HCT116 (cell line): Measurements from ENCODE around the gene TNIK.

Experiments
- EZH2phosphoT487 ChIP-seq: fragments of 200-600 bp; IDR thresholded peaks from 2 replicates; pipeline ENCODE4 v1.6.1; 2018; ENCODE audit warnings: antibody characterized with exemption, borderline replicate concordance
- POLR2A ChIP-seq: IDR thresholded peaks from 2 replicates; pipeline ENCODE4 v1.7.0; 2011; ENCODE audit warnings: borderline replicate concordance; ENCODE audit not compliant: insufficient read depth, insufficient read length; ENCODE audit errors: extremely low read depth
- ZNF274 ChIP-seq: fragments of 200-500 bp; sonication (Bioruptor generic); IDR thresholded peaks from 2 replicates; pipeline ENCODE4 v1.6.1; 2014; ENCODE audit warnings: mild to moderate bottlenecking, low read depth, low read length, inconsistent platforms
- TF ChIP-seq, protein P1 (sequence below), 3 experiments: fragments of 200-600 bp in 1 of 3; sonication (generic) in 1 of 3; IDR thresholded peaks in 2 of 3; conservative IDR thresholded peaks in 1 of 3; 2 replicates each; pipeline ENCODE4 v1.5.1; 2012 to 2017; ENCODE audit warnings: low read depth in 2 of 3, low read length in 2 of 3, antibody characterized with exemption in 1 of 3, borderline replicate concordance in 1 of 3, control low read depth in 1 of 3, mild to moderate bottlenecking in 1 of 3, mixed read lengths in 1 of 3, mixed run types in 1 of 3, moderate library complexity in 1 of 3; ENCODE audit not compliant: insufficient read depth in 1 of 3
- TF ChIP-seq, protein P2 (sequence below): IDR thresholded peaks from 2 replicates; pipeline ENCODE4 v1.6.1; 2012; ENCODE audit warnings: low read depth

DNA sequence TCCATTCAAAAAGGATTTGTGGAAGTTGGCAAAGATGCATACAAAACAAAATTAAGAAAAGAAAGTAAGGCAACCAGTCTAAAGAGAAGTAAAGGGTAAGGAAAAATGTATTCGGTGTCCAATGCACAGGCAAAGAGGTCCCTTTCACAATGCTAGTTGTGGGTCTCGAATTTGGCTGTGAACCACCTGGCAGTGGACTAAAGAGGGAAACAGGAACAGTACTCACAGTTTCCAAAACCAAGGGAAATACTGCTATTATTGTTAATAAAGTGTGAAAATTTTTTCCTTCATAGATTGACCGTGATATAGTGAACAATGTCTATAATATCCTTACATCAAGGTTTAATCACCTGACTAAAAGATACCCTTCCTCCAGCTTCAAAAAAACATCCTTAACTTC is 57.9 kb downstream of the TNIK start:
- TF ChIP-seq, protein P1, sequence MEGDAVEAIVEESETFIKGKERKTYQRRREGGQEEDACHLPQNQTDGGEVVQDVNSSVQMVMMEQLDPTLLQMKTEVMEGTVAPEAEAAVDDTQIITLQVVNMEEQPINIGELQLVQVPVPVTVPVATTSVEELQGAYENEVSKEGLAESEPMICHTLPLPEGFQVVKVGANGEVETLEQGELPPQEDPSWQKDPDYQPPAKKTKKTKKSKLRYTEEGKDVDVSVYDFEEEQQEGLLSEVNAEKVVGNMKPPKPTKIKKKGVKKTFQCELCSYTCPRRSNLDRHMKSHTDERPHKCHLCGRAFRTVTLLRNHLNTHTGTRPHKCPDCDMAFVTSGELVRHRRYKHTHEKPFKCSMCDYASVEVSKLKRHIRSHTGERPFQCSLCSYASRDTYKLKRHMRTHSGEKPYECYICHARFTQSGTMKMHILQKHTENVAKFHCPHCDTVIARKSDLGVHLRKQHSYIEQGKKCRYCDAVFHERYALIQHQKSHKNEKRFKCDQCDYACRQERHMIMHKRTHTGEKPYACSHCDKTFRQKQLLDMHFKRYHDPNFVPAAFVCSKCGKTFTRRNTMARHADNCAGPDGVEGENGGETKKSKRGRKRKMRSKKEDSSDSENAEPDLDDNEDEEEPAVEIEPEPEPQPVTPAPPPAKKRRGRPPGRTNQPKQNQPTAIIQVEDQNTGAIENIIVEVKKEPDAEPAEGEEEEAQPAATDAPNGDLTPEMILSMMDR (IDR thresholded peaks at IDR 0.05 in 2 of 3, conservative IDR thresholded peaks at IDR 0.05 in 1 of 3; ENCODE audit: borderline replicate concordance in 1 of 3, insufficient read depth in 1 of 3, low read depth in 2 of 3, low read length in 2 of 3): no peak
- no peak for TF ChIP-seq POLR2A
- TF ChIP-seq, protein P2, sequence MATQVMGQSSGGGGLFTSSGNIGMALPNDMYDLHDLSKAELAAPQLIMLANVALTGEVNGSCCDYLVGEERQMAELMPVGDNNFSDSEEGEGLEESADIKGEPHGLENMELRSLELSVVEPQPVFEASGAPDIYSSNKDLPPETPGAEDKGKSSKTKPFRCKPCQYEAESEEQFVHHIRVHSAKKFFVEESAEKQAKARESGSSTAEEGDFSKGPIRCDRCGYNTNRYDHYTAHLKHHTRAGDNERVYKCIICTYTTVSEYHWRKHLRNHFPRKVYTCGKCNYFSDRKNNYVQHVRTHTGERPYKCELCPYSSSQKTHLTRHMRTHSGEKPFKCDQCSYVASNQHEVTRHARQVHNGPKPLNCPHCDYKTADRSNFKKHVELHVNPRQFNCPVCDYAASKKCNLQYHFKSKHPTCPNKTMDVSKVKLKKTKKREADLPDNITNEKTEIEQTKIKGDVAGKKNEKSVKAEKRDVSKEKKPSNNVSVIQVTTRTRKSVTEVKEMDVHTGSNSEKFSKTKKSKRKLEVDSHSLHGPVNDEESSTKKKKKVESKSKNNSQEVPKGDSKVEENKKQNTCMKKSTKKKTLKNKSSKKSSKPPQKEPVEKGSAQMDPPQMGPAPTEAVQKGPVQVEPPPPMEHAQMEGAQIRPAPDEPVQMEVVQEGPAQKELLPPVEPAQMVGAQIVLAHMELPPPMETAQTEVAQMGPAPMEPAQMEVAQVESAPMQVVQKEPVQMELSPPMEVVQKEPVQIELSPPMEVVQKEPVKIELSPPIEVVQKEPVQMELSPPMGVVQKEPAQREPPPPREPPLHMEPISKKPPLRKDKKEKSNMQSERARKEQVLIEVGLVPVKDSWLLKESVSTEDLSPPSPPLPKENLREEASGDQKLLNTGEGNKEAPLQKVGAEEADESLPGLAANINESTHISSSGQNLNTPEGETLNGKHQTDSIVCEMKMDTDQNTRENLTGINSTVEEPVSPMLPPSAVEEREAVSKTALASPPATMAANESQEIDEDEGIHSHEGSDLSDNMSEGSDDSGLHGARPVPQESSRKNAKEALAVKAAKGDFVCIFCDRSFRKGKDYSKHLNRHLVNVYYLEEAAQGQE: no peak
- TF ChIP-seq ZNF274: no peak
- no peak for TF ChIP-seq EZH2phosphoT487
